ENCODE measurements around the gene APOBEC4. TPM values are rescaled to one million over a fixed set of nuclear protein-coding genes. Genes with fewer than 3 reads are reported as not detected.

Gene APOBEC4
- total and polyA plus RNA-seq, 4 donors: not detected

DNA sequence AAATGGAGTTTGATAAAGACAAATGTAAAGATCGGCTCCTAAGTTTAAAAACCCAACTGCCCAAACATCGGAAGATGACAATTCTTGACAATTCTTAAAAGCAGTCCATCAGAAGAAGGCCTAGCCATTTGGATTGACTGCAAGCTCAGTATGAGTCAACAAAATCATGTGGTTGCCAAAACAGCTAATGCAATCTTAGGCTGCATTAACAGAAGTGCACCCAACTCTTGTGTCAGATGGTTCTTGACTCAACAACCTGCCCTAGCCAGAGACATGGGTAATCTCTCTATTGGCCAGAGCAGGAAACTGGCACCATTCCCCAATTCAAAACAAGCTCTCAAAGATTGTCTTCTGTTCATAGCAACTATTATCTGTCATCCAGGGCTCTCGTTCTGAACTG, 53.0 kb downstream of the APOBEC4 start:
- H3K9me3 ChIP-seq (ENCODE audit: control insufficient read depth in 4 of 4, low read length in 3 of 4): no peaks in the 10 kb centered on the region
- no peak for TF ChIP-seq FOXA2 (IDR thresholded peaks at IDR 0.05)
- TF ChIP-seq JUND (IDR thresholded peaks at IDR 0.05): peak; percentile 14 to 57
- no peak for TF ChIP-seq RAD21 (IDR thresholded peaks at IDR 0.05)
- TF ChIP-seq EGR1 (IDR thresholded peaks at IDR 0.05; ENCODE audit: low read depth in 2 of 2): no peak
- TF ChIP-seq, protein P1, sequence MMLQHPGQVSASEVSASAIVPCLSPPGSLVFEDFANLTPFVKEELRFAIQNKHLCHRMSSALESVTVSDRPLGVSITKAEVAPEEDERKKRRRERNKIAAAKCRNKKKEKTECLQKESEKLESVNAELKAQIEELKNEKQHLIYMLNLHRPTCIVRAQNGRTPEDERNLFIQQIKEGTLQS (IDR thresholded peaks at IDR 0.05): no peak
- TF ChIP-seq YY1 (IDR thresholded peaks at IDR 0.05): peak; percentile 40
- peak in 1 of 2 donors; percentile 41 for TF ChIP-seq HNF4A (conservative IDR thresholded peaks at IDR 0.05)
- TF ChIP-seq RXRA (IDR thresholded peaks at IDR 0.05): peak in 1 of 2 donors; percentile 42
- no peaks in the 10 kb centered on the region for H3K27me3 ChIP-seq (ENCODE audit: control insufficient read depth in 4 of 4, insufficient read depth in 4 of 4, low read length in 3 of 4)
- H3K27ac ChIP-seq (ENCODE audit: low read depth in 1 of 2, low read length in 2 of 2): no peak overlapping the region
- H3K4me3 ChIP-seq (ENCODE audit: low read depth in 1 of 3, low read length in 3 of 3): no peak overlapping the region
- DNase-seq (ENCODE audit: low spot score): no peak
- H3K36me3 ChIP-seq (ENCODE audit: control insufficient read depth in 4 of 4, insufficient read depth in 3 of 4, low read depth in 1 of 4, low read length in 3 of 4): no peaks in the 10 kb centered on the region
- no peak overlapping the region for H3K9ac ChIP-seq (ENCODE audit: low read depth in 1 of 2, low read length in 2 of 2)
- peaks cover 0 to 7% (median 1%) of the 10 kb centered on the region in 4 donors for H3K4me1 ChIP-seq (ENCODE audit: control insufficient read depth in 4 of 4, insufficient read depth in 4 of 4, low read length in 3 of 4)
- WGBS: 82% methylated on average over 3 of the region's 3 CpGs

DNA sequence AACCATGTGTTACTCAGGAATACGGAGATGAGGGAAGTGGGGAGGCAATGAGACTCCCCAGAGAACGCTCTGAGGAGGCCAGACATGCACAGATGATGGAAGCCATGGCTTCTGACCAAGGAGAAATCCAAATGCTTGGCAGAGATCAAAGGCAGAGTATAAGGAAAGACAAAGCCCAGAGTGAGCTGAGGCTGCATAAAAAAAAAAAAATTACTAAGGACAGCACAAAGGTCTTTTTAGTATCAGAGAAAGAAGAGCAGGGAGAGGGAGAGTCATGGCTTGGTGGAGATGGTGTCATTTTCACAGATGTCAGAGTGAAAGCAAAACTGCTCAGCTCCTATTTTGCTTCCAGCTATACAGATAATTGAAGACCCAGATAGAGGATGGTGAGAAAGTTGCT, 54.7 kb downstream of the APOBEC4 start:
- Histone ChIP-seq H3K36me3 (ENCODE audit: control insufficient read depth in 4 of 4, insufficient read depth in 3 of 4, low read depth in 1 of 4, low read length in 3 of 4) (no peaks in the 10 kb centered on the region), H3K27ac (ENCODE audit: low read depth in 1 of 2, low read length in 2 of 2) (no peak overlapping the region), H3K9ac (ENCODE audit: low read depth in 1 of 2, low read length in 2 of 2) (no peak overlapping the region), H3K4me1 (ENCODE audit: control insufficient read depth in 4 of 4, insufficient read depth in 4 of 4, low read length in 3 of 4) (peaks cover 0 to 7% (median 0%) of the 10 kb centered on the region in 4 donors), H3K4me3 (ENCODE audit: low read depth in 1 of 3, low read length in 3 of 3) (no peak overlapping the region), H3K9me3 (ENCODE audit: control insufficient read depth in 4 of 4, low read length in 3 of 4) (no peaks in the 10 kb centered on the region), H3K27me3 (ENCODE audit: control insufficient read depth in 4 of 4, insufficient read depth in 4 of 4, low read length in 3 of 4) (no peaks in the 10 kb centered on the region)
- DNase-seq (ENCODE audit: low spot score): no peak
- 81% methylated on average over 2 of the region's 2 CpGs for WGBS
- no peak for TF ChIP-seq NR2F2 (IDR thresholded peaks at IDR 0.05)
- TF ChIP-seq, protein P2, sequence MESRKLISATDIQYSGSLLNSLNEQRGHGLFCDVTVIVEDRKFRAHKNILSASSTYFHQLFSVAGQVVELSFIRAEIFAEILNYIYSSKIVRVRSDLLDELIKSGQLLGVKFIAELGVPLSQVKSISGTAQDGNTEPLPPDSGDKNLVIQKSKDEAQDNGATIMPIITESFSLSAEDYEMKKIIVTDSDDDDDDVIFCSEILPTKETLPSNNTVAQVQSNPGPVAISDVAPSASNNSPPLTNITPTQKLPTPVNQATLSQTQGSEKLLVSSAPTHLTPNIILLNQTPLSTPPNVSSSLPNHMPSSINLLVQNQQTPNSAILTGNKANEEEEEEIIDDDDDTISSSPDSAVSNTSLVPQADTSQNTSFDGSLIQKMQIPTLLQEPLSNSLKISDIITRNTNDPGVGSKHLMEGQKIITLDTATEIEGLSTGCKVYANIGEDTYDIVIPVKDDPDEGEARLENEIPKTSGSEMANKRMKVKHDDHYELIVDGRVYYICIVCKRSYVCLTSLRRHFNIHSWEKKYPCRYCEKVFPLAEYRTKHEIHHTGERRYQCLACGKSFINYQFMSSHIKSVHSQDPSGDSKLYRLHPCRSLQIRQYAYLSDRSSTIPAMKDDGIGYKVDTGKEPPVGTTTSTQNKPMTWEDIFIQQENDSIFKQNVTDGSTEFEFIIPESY (IDR thresholded peaks at IDR 0.05): no peak
- TF ChIP-seq EGR1 (IDR thresholded peaks at IDR 0.05; ENCODE audit: low read depth in 2 of 2): no peak
- TF ChIP-seq HNF4G (IDR thresholded peaks at IDR 0.05): no peak
- TF ChIP-seq SP1 (IDR thresholded peaks at IDR 0.05): no peak
- no peak for TF ChIP-seq FOXA2 (IDR thresholded peaks at IDR 0.05)
- TF ChIP-seq FOXA1 (IDR thresholded peaks at IDR 0.05): no peak
- TF ChIP-seq, protein P3, sequence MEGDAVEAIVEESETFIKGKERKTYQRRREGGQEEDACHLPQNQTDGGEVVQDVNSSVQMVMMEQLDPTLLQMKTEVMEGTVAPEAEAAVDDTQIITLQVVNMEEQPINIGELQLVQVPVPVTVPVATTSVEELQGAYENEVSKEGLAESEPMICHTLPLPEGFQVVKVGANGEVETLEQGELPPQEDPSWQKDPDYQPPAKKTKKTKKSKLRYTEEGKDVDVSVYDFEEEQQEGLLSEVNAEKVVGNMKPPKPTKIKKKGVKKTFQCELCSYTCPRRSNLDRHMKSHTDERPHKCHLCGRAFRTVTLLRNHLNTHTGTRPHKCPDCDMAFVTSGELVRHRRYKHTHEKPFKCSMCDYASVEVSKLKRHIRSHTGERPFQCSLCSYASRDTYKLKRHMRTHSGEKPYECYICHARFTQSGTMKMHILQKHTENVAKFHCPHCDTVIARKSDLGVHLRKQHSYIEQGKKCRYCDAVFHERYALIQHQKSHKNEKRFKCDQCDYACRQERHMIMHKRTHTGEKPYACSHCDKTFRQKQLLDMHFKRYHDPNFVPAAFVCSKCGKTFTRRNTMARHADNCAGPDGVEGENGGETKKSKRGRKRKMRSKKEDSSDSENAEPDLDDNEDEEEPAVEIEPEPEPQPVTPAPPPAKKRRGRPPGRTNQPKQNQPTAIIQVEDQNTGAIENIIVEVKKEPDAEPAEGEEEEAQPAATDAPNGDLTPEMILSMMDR (IDR thresholded peaks at IDR 0.05; ENCODE audit: low read depth, low read length, missing input control): no peak
- no peak for TF ChIP-seq YY1 (IDR thresholded peaks at IDR 0.05)
- TF ChIP-seq, protein P4, sequence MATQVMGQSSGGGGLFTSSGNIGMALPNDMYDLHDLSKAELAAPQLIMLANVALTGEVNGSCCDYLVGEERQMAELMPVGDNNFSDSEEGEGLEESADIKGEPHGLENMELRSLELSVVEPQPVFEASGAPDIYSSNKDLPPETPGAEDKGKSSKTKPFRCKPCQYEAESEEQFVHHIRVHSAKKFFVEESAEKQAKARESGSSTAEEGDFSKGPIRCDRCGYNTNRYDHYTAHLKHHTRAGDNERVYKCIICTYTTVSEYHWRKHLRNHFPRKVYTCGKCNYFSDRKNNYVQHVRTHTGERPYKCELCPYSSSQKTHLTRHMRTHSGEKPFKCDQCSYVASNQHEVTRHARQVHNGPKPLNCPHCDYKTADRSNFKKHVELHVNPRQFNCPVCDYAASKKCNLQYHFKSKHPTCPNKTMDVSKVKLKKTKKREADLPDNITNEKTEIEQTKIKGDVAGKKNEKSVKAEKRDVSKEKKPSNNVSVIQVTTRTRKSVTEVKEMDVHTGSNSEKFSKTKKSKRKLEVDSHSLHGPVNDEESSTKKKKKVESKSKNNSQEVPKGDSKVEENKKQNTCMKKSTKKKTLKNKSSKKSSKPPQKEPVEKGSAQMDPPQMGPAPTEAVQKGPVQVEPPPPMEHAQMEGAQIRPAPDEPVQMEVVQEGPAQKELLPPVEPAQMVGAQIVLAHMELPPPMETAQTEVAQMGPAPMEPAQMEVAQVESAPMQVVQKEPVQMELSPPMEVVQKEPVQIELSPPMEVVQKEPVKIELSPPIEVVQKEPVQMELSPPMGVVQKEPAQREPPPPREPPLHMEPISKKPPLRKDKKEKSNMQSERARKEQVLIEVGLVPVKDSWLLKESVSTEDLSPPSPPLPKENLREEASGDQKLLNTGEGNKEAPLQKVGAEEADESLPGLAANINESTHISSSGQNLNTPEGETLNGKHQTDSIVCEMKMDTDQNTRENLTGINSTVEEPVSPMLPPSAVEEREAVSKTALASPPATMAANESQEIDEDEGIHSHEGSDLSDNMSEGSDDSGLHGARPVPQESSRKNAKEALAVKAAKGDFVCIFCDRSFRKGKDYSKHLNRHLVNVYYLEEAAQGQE (IDR thresholded peaks at IDR 0.05): no peak
- TF ChIP-seq GABPA (IDR thresholded peaks at IDR 0.05 in 1 of 2, conservative IDR thresholded peaks at IDR 0.05 in 1 of 2): no peak
- TF ChIP-seq TAF1 (conservative IDR thresholded peaks at IDR 0.05): no peak
- TF ChIP-seq, protein P5, sequence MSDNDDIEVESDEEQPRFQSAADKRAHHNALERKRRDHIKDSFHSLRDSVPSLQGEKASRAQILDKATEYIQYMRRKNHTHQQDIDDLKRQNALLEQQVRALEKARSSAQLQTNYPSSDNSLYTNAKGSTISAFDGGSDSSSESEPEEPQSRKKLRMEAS (IDR thresholded peaks at IDR 0.05): no peak
